ENCODE results near the gene TRIP11.

GRCh38 chr14:92035890-92036289 lies 4.0 kb downstream of the TRIP11 start:
- no peak for TF ChIP-seq GATA2 (IDR thresholded peaks at IDR 0.05; ENCODE audit: low read depth, low read length)
- no peak for TF ChIP-seq GATA3 (IDR thresholded peaks at IDR 0.05; ENCODE audit: low read depth, low read length)

Measured in SH-SY5Y (cell line).